GM12878 (cell line): ENCODE measurements around the gene BPGM. TPM values are rescaled to one million over a fixed set of nuclear protein-coding genes. Genes with fewer than 3 reads are reported as not detected.

Experiments
- ATAC-seq: fragments of 200-7000 bp; cut with Tn5 transposase; 3 replicates; pipeline ENCODE4 v1.9.1; 2020; ENCODE audit warnings: mild to moderate bottlenecking, moderate library complexity
- Bru-seq: library from RNA; stranded (reverse); fragments of 400-500 nt; gene quantifications from one replicate; lab custom pipeline; 2021; lab: Mats Ljungman, UMichigan
- BruChase-seq, 2 experiments: library from RNA; stranded (reverse); fragments of 400-500 nt; gene quantifications; one replicate each; lab custom pipeline; 2021; lab: Mats Ljungman, UMichigan
- BruUV-seq: library from RNA; stranded (reverse); fragments of 400-500 nt; replicated peaks from 2 replicates; lab custom pipeline; 2021; lab: Mats Ljungman, UMichigan
- CTCF ChIA-PET: fragments of 300-600 bp; sonication (Branson Sonifier 250); formaldehyde crosslinking; extraction: SDS; loops from one replicate; lab custom pipeline; 2021; ENCODE audit warnings: inconsistent platforms; lab: Yijun Ruan, JAX
- POLR2A ChIA-PET: fragments of 350-600 bp; formaldehyde crosslinking; extraction: SDS; loops from one replicate; lab custom pipeline; 2021; ENCODE audit warnings: inconsistent platforms; lab: Charles Lee
- RAD21 ChIA-PET: fragments of 300-600 bp; sonication (Branson Sonifier 250); formaldehyde crosslinking; loops from one replicate; lab custom pipeline; 2023; ENCODE audit warnings: antibody characterized with exemption; ENCODE audit not compliant: unreplicated experiment; lab: Charles Lee
- SMC1A ChIA-PET: fragments of 300-600 bp; sonication (Branson Sonifier 250); formaldehyde crosslinking; loops from one replicate; lab custom pipeline; 2023; ENCODE audit not compliant: unreplicated experiment, uncharacterized antibody; lab: Charles Lee
- DNase-seq: peaks from one replicate; pipeline ENCODE4 v3.0.0-alpha.2; 2011; ENCODE audit warnings: low read depth, low spot score
- FAIRE-seq: peaks from 3 replicates; lab custom pipeline; 2011; peaks lifted over from hg19 to GRCh38; lab: Jason Lieb, UNC
- H2AFZ ChIP-seq: 2 replicates; pipeline ENCODE4 v1.6.0; 2011; ENCODE audit warnings: low read depth, low read length, control low read depth; ENCODE audit not compliant: control insufficient read depth
- H3K27ac ChIP-seq: 2 replicates; pipeline ENCODE4 v1.5.1; 2011; ENCODE audit warnings: control low read depth; ENCODE audit not compliant: control insufficient read depth, insufficient read depth
- H3K27me3 ChIP-seq, 2 experiments: replicated peaks in 1 of 2; 2 replicates each; pipeline versions ENCODE4 v1.6.0 to v1.6.1; 2011; ENCODE audit warnings: low read length in 1 of 2; ENCODE audit not compliant: control insufficient read depth in 2 of 2, insufficient read depth in 2 of 2
- H3K36me3 ChIP-seq, 2 experiments: 2 replicates each; pipeline ENCODE4 v1.5.1; 2011; ENCODE audit warnings: low read length in 1 of 2; ENCODE audit not compliant: control insufficient read depth in 2 of 2, insufficient read depth in 2 of 2
- H3K4me1 ChIP-seq: 2 replicates; pipeline ENCODE4 v1.6.1; 2011; ENCODE audit warnings: mild to moderate bottlenecking, low read length, moderate library complexity, mixed read lengths; ENCODE audit not compliant: control insufficient read depth, insufficient read depth
- H3K4me2 ChIP-seq: 2 replicates; pipeline ENCODE4 v1.6.0; 2011; ENCODE audit warnings: control low read depth; ENCODE audit not compliant: control insufficient read depth, insufficient read depth
- H3K4me3 ChIP-seq: fragments of 200-600 bp; sonication (generic); 2 replicates; pipeline ENCODE4 v1.5.1; 2016
- H3K79me2 ChIP-seq: 2 replicates; pipeline ENCODE4 v1.6.0; 2011; ENCODE audit warnings: low read length; ENCODE audit not compliant: control insufficient read depth, insufficient read depth
- H3K9ac ChIP-seq: 2 replicates; pipeline ENCODE4 v1.8.0; 2011; ENCODE audit warnings: low read length, control low read depth, mixed read lengths; ENCODE audit not compliant: control insufficient read depth, insufficient read depth
- H3K9me3 ChIP-seq: replicated peaks from 3 replicates; pipeline ENCODE4 v1.5.1; 2011; ENCODE audit warnings: mild to moderate bottlenecking, low read length; ENCODE audit not compliant: control insufficient read depth, insufficient read depth
- H4K20me1 ChIP-seq: 2 replicates; pipeline ENCODE4 v1.6.0; 2011; ENCODE audit not compliant: control insufficient read depth, insufficient read depth
- GATAD2B ChIP-seq: fragments of 450-650 bp; conservative IDR thresholded peaks from 2 replicates; pipeline ENCODE4 v1.6.1; 2017; ENCODE audit warnings: low read depth, mild to moderate bottlenecking, moderate library complexity
- JUND ChIP-seq: IDR thresholded peaks from 2 replicates; pipeline ENCODE4 v1.6.1; 2012; ENCODE audit warnings: low read depth, mild to moderate bottlenecking, low read length, improper control_type of control experiment, moderate library complexity
- POLR2A ChIP-seq: IDR thresholded peaks from 2 replicates; pipeline ENCODE4 v1.6.1; 2011; ENCODE audit warnings: low read depth, mild to moderate bottlenecking, low read length
- YY1 ChIP-seq: IDR thresholded peaks from 2 replicates; pipeline ENCODE4 v1.6.1; 2011; ENCODE audit warnings: low read depth, mild to moderate bottlenecking, low read length
- WGBS: methylation state at CpG from one replicate; pipeline ENCODE4 v1.1.6; 2016; ENCODE audit warnings: low lambda C conversion rate; ENCODE audit not compliant: insufficient replicate concordance, insufficient coverage; ENCODE audit errors: missing lambda C conversion rate; 5-methylcytosine and 5-hydroxymethylcytosine counted together
- in situ Hi-C: fragments of 300-500 bp; cut with MboI; formaldehyde crosslinking; loops from 9 replicates; pipeline ENCODE4 v1.14.3; 2018; ENCODE audit warnings: mixed read lengths
- intact Hi-C: fragments of 100-400 bp; cut with micrococcal nuclease; formaldehyde crosslinking; loops from one replicate; pipeline ENCODE4 v1.14.2; 2022; ENCODE audit not compliant: unreplicated experiment
- long read RNA-seq, 2 experiments: library from polyadenylated mRNA; unstranded; transcript quantifications; one replicate each; pipeline ENCODE4 v2.0.0, GENCODE V29; 2019 to 2020
- polyA minus RNA-seq, 3 experiments: library from RNA; depleted of rRNA, polyadenylated mRNA; stranded (reverse); fragments of >200 nt; gene quantifications; 2 replicates each; pipeline ENCODE4 v1.2.3, GENCODE V29; 2011
- polyA plus RNA-seq, 11 experiments: library from polyadenylated mRNA; depleted of rRNA in 4 of 11; unstranded in 6 of 11; stranded (reverse) in 5 of 11; fragments of >200 nt; fragmentation: Nextera tagmentation in 4 of 11; fragmentation: Illumina TruSeq in 1 of 11; extraction: Ambion mirVana in 4 of 11; extraction: Trizol in 1 of 11; gene quantifications; 1 replicate in 1 of 11; 2 replicates in 10 of 11; pipeline versions ENCODE4 v1.2.1 to v1.2.3, GENCODE V29; 2011 to 2016; ENCODE audit warnings: inconsistent platforms in 2 of 11, missing spikeins in 2 of 11, low read depth in 1 of 11
- total RNA-seq, 4 experiments: library from RNA; depleted of rRNA in 3 of 4; stranded (reverse); fragments of >200 nt in 3 of 4; fragmentation: Illumina TruSeq in 1 of 4; extraction: Trizol in 1 of 4; gene quantifications; 2 replicates each; pipeline versions ENCODE4 v1.2.1 to v1.2.3, GENCODE V29; 2013 to 2021
- TF ChIP-seq, protein P1 (sequence below): fragments of 450-650 bp; IDR thresholded peaks from 2 replicates; pipeline ENCODE4 v1.6.1; 2017; ENCODE audit warnings: low read depth, mild to moderate bottlenecking, moderate library complexity
- TF ChIP-seq, protein P2 (sequence below): IDR thresholded peaks from 2 replicates; pipeline ENCODE4 v1.6.1; 2011; ENCODE audit warnings: borderline replicate concordance, low read depth, mild to moderate bottlenecking, moderate library complexity, low read length; ENCODE audit not compliant: insufficient read depth, poor library complexity, severe bottlenecking
- TF ChIP-seq, protein P3 (sequence below): IDR thresholded peaks from 2 replicates; pipeline ENCODE4 v1.6.1; 2011; ENCODE audit warnings: mild to moderate bottlenecking, low read depth, low read length, moderate library complexity; ENCODE audit not compliant: insufficient replicate concordance
- TF ChIP-seq, protein P4 (sequence below): fragments of 450-650 bp; IDR thresholded peaks from 2 replicates; pipeline ENCODE4 v1.6.1; 2018; ENCODE audit warnings: mild to moderate bottlenecking, low read depth, moderate library complexity; ENCODE audit not compliant: partially characterized antibody

Gene BPGM
- total RNA-seq (2013; cell fraction: nucleolus; rRNA removed) = 7.5 and 10.8 TPM in 2 replicates
- 10.0 and 13.2 TPM in 2 replicates for total RNA-seq (2014; rRNA removed)
- 14.9 and 15.4 TPM in 2 replicates for total RNA-seq (2014; rRNA removed; fragmentation: Illumina TruSeq; extraction: Trizol)
- total RNA-seq (2021) = 9.0 and 9.4 TPM in 2 replicates
- 7.3 TPM for polyA plus RNA-seq (2011; ENCODE audit: low read depth)
- polyA plus RNA-seq (2011; rRNA removed) = 17.1 and 23.6 TPM in 2 replicates
- polyA plus RNA-seq (2011; cell fraction: cytosol; rRNA removed) = 8.0 and 8.4 TPM in 2 replicates
- polyA plus RNA-seq (2011; cell fraction: nucleus; rRNA removed) = 4.6 and 5.1 TPM in 2 replicates
- 9.4 and 9.8 TPM in 2 replicates for polyA plus RNA-seq (2012)
- polyA plus RNA-seq (2014; fragmentation: Illumina TruSeq; extraction: Trizol) = 15.8 and 19.8 TPM in 2 replicates
- polyA plus RNA-seq (2014; fragmentation: Nextera tagmentation; extraction: Ambion mirVana) = 10 to 100 TPM; 18.4 to 20.1 TPM
- 9.3 and 14.2 TPM in 2 replicates for polyA plus RNA-seq (2014; rRNA removed)
- 10 to 100 TPM; 13.6 to 15.1 TPM for polyA plus RNA-seq (2016; fragmentation: Nextera tagmentation; extraction: Ambion mirVana)
- 7.6 and 9.0 TPM in 2 replicates for polyA minus RNA-seq (2011; rRNA and poly(A)+ RNA removed)
- 2.1 and 2.8 TPM in 2 replicates for polyA minus RNA-seq (2011; cell fraction: cytosol; rRNA and poly(A)+ RNA removed)
- polyA minus RNA-seq (2011; cell fraction: nucleus; rRNA and poly(A)+ RNA removed) = 2.5 and 3.9 TPM in 2 replicates
- Bru-seq, nascent RNA = percentile 73 among the genes with signal in this experiment
- BruChase-seq, experiment 1, labeled RNA remaining after a 6-hour chase = percentile 52 among the genes with signal in this experiment
- percentile 62 among the genes with signal in this experiment for BruChase-seq, experiment 2, labeled RNA remaining after a 2-hour chase
- long read RNA-seq, experiment 1, transcript BPGM-201 (3 exons, 1,753 nt) = major isoform, 12 of 17 reads
- long read RNA-seq, experiment 1, partial matches to known transcripts = 4 of 17 reads
- long read RNA-seq, experiment 1, other reads (novel, unspliced or antisense) = 1 of 17 reads
- long read RNA-seq, experiment 2, transcript BPGM-201 (3 exons, 1,753 nt) = major isoform, 118 of 143 reads
- long read RNA-seq, experiment 2, partial matches to known transcripts = 12 of 143 reads
- long read RNA-seq, experiment 2, other reads (novel, unspliced or antisense) = 9 of 143 reads

DNA sequence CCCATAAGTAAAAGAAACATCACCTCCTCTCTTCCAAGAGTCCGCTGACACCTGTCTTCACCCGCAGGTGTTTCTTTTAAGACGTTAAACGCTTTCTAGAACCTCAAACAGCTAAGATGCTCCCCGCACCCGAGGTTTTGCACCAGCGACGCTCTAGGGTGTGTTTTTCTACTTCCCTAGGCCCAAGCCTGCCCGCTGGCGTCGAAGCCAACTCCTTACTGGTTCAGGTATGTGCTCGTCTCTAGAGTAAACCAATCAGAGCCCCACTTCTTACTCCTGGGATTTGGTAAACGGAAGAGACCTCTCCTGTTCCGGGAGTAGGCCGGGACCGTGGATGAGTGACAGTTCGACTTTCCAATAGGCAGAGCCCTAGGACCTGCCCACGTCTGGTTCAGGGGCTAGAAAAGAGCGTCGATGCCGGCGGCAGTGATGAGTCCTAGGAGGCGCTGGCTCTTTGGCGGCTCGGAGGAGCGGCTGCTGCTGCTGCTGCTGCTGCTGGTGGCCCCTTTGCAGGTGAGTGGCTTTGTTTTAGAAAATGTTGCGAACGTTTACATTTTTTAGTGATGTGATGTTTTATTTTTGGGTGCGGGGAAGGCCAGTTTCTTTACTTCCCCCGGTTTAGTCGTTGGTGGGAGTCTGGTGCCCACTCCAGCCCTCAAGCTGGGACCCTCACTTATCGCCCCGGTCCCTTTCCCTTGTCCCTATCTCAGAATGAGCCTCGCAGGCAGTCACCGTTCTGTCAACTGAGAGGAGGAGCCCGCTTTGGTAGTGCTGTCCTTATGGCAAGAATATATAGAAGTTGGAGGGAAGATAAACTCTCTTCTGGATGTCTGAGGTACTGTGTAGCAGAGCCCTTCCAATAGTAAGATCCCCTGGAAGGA lies at the start of gene BPGM:
BPGM (plus strand) TSS at position 429 of the 881 bp plus-strand sequence. CDS start 14,655 bp downstream, outside the sequence.
- ChIA-PET SMC1A (interaction anchor here (0.7 to 7.5 kb wide), 16 partner anchors 7 to 522 kb away, joined by 3 to 124 read pairs (median 4); no protein-coding TSS in a partner anchor), RAD21 (interaction anchor here (0.6 to 6.2 kb wide), 15 partner anchors 12 to 860 kb away, joined by 3 to 81 read pairs (median 3); partner anchors contain the start of genes AGBL3 and CYREN), POLR2A (interaction anchor here (0.9 to 6.3 kb wide), 7 partner anchors 12 to 511 kb away, joined by 3 to 78 read pairs (median 4); partner anchors contain the start of gene SLC35B4), CTCF (interaction anchor here (0.6 to 7.0 kb wide), 18 partner anchors 11 to 542 kb away, joined by 3 to 107 read pairs (median 4); partner anchors contain the start of gene AKR1B15)
- peak within 1 kb of the TSS; percentile 90 for H3K9ac ChIP-seq
- peak; percentile 98 for ATAC-seq
- 0 out of 2 replicates have a peak, but pooled peaks cover 3% of the 10 kb centered on the region for H3K4me1 ChIP-seq
- peak; percentile 100 for DNase-seq
- H3K27ac ChIP-seq = peak within 1 kb of the TSS; percentile 75
- H3K9me3 ChIP-seq = no peaks in the 10 kb centered on the region; the same call in 2 of the 3 replicates
- peaks cover 3% of the 10 kb centered on the region for H3K79me2 ChIP-seq
- BruUV-seq = no TSS peak
- in situ Hi-C loops (loop anchor here (10.0 kb wide), 1 partner anchor 518 kb away; no protein-coding TSS in a partner anchor), intact Hi-C loops (loop anchor here (5.0 kb wide), 1 partner anchor 526 kb away; the partner anchor contains the start of gene CYREN)
- no peaks in the 10 kb centered on the region for H3K27me3 ChIP-seq
- FAIRE-seq = peak; percentile 95
- no peaks in the 10 kb centered on the region for H4K20me1 ChIP-seq
- under 1% methylated on average over 36 of the region's 36 CpGs for WGBS
- H3K4me2 ChIP-seq = peak within 1 kb of the TSS; percentile 97
- no peaks in the 10 kb centered on the region for H3K36me3 ChIP-seq
- H3K4me3 ChIP-seq = peak within 1 kb of the TSS; percentile 85
- H2AFZ ChIP-seq = peak within 1 kb of the TSS; percentile 91
- TF ChIP-seq, protein P1, sequence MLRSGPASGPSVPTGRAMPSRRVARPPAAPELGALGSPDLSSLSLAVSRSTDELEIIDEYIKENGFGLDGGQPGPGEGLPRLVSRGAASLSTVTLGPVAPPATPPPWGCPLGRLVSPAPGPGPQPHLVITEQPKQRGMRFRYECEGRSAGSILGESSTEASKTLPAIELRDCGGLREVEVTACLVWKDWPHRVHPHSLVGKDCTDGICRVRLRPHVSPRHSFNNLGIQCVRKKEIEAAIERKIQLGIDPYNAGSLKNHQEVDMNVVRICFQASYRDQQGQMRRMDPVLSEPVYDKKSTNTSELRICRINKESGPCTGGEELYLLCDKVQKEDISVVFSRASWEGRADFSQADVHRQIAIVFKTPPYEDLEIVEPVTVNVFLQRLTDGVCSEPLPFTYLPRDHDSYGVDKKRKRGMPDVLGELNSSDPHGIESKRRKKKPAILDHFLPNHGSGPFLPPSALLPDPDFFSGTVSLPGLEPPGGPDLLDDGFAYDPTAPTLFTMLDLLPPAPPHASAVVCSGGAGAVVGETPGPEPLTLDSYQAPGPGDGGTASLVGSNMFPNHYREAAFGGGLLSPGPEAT = peak; percentile 76
- peak; percentile 94 for TF ChIP-seq YY1
- no peak for TF ChIP-seq JUND
- TF ChIP-seq, protein P2, sequence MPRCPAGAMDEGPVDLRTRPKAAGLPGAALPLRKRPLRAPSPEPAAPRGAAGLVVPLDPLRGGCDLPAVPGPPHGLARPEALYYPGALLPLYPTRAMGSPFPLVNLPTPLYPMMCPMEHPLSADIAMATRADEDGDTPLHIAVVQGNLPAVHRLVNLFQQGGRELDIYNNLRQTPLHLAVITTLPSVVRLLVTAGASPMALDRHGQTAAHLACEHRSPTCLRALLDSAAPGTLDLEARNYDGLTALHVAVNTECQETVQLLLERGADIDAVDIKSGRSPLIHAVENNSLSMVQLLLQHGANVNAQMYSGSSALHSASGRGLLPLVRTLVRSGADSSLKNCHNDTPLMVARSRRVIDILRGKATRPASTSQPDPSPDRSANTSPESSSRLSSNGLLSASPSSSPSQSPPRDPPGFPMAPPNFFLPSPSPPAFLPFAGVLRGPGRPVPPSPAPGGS = no peak
- TF ChIP-seq, protein P3, sequence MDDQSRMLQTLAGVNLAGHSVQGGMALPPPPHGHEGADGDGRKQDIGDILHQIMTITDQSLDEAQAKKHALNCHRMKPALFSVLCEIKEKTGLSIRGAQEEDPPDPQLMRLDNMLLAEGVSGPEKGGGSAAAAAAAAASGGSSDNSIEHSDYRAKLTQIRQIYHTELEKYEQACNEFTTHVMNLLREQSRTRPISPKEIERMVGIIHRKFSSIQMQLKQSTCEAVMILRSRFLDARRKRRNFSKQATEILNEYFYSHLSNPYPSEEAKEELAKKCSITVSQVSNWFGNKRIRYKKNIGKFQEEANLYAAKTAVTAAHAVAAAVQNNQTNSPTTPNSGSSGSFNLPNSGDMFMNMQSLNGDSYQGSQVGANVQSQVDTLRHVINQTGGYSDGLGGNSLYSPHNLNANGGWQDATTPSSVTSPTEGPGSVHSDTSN = peak; percentile 97
- no peak for TF ChIP-seq GATAD2B
- TF ChIP-seq, protein P4, sequence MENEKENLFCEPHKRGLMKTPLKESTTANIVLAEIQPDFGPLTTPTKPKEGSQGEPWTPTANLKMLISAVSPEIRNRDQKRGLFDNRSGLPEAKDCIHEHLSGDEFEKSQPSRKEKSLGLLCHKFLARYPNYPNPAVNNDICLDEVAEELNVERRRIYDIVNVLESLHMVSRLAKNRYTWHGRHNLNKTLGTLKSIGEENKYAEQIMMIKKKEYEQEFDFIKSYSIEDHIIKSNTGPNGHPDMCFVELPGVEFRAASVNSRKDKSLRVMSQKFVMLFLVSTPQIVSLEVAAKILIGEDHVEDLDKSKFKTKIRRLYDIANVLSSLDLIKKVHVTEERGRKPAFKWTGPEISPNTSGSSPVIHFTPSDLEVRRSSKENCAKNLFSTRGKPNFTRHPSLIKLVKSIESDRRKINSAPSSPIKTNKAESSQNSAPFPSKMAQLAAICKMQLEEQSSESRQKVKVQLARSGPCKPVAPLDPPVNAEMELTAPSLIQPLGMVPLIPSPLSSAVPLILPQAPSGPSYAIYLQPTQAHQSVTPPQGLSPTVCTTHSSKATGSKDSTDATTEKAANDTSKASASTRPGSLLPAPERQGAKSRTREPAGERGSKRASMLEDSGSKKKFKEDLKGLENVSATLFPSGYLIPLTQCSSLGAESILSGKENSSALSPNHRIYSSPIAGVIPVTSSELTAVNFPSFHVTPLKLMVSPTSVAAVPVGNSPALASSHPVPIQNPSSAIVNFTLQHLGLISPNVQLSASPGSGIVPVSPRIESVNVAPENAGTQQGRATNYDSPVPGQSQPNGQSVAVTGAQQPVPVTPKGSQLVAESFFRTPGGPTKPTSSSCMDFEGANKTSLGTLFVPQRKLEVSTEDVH = peak; percentile 82
- peak; percentile 99 for TF ChIP-seq POLR2A
